K562 (cell line): Measurements from ENCODE around the gene ABHD16A. TPM values are rescaled to one million over a fixed set of nuclear protein-coding genes. Genes with fewer than 3 reads are reported as not detected.

ENCODE experiments used
- ELF4 ChIP-seq: fragments of 450-650 bp; formaldehyde crosslinking; IDR thresholded peaks from 2 replicates; pipeline ENCODE4 v1.4.0; 2022; ENCODE audit warnings: missing genetic modification characterization
- FOXK2 ChIP-seq, 2 experiments: fragments of 450-650 bp; IDR thresholded peaks in 1 of 2; conservative IDR thresholded peaks in 1 of 2; 2 replicates each; pipeline ENCODE4 v1.6.1; 2016; ENCODE audit warnings: low read depth in 2 of 2, mild to moderate bottlenecking in 1 of 2
- HEY1 ChIP-seq: fragments of 250-450 bp; sonication (Bioruptor Pico); IDR thresholded peaks from 2 replicates; pipeline ENCODE4 v1.5.0; 2020; ENCODE audit warnings: mild to moderate bottlenecking, moderate library complexity, borderline replicate concordance
- MAFF ChIP-seq: IDR thresholded peaks from 2 replicates; pipeline ENCODE4 v1.6.1; 2012; ENCODE audit warnings: low read length, improper control_type of control experiment
- MYC ChIP-seq, 2 experiments: fragments of 250-450 bp in 1 of 2; sonication (Bioruptor Pico) in 1 of 2; IDR thresholded peaks; 2 replicates each; pipeline versions ENCODE4 v1.5.1 to v1.6.1; 2012 to 2021; ENCODE audit warnings: low read depth in 2 of 2, borderline replicate concordance in 1 of 2, improper control_type of control experiment in 1 of 2, low read length in 1 of 2, mild to moderate bottlenecking in 1 of 2, moderate library complexity in 1 of 2
- NR3C1 ChIP-seq: sonication (generic); formaldehyde crosslinking; IDR thresholded peaks from 2 replicates; pipeline ENCODE4 v1.8.1; 2022; ENCODE audit warnings: missing genetic modification reagents
- SMARCA4 ChIP-seq: fragments of 450-650 bp; IDR thresholded peaks from 2 replicates; pipeline ENCODE4 v1.6.1; 2016
- ZNF165 ChIP-seq: fragments of 250-450 bp; sonication (Bioruptor Pico); IDR thresholded peaks from 2 replicates; pipeline ENCODE4 v1.4.0; 2020; ENCODE audit warnings: borderline replicate concordance
- ZNF668 ChIP-seq: fragments of 250-450 bp; sonication (Bioruptor Pico); IDR thresholded peaks from 2 replicates; pipeline ENCODE4 v1.8.0; 2022; ENCODE audit warnings: mild to moderate bottlenecking, inconsistent platforms
- ZSCAN29 ChIP-seq: fragments of 450-650 bp; IDR thresholded peaks from 2 replicates; pipeline ENCODE4 v1.6.1; 2017
- polyA plus RNA-seq, 8 experiments: library from polyadenylated mRNA; depleted of rRNA in 4 of 8; stranded (reverse) in 5 of 8; unstranded in 3 of 8; fragments of >200 nt; fragmentation: Nextera tagmentation in 2 of 8; fragmentation: Illumina TruSeq in 1 of 8; extraction: Ambion mirVana in 2 of 8; extraction: Trizol in 1 of 8; gene quantifications; 2 replicates each; pipeline versions ENCODE4 v1.2.1 to v1.2.3, GENCODE V29; 2011 to 2014; ENCODE audit warnings: inconsistent platforms in 1 of 8, missing spikeins in 1 of 8
- total RNA-seq, 7 experiments: library from RNA; depleted of rRNA in 6 of 7; stranded (reverse); fragments of >200 nt in 6 of 7; fragmentation: Illumina TruSeq in 2 of 7; extraction: Trizol in 2 of 7; gene quantifications; 2 replicates each; pipeline versions ENCODE4 v1.2.1 to v1.2.3, GENCODE V29; 2011 to 2021; ENCODE audit warnings: low replicate concordance in 1 of 7
- TF ChIP-seq, protein P1 (sequence below), 2 experiments: fragments of 450-650 bp; formaldehyde crosslinking in 1 of 2; IDR thresholded peaks; 2 replicates each; pipeline versions ENCODE4 v1.4.0 to v1.6.1; 2014 to 2020; ENCODE audit warnings: mild to moderate bottlenecking in 2 of 2, borderline replicate concordance in 1 of 2, low read depth in 1 of 2
- TF ChIP-seq, protein P2 (sequence below), 3 experiments: IDR thresholded peaks in 2 of 3; conservative IDR thresholded peaks in 1 of 3; 2 replicates each; pipeline ENCODE4 v1.5.1; 2011 to 2012; ENCODE audit warnings: low read length in 3 of 3, mild to moderate bottlenecking in 3 of 3, control low read depth in 2 of 3, improper control_type of control experiment in 1 of 3, inconsistent platforms in 1 of 3, low read depth in 1 of 3, mixed read lengths in 1 of 3, moderate library complexity in 1 of 3; ENCODE audit not compliant: insufficient read depth in 2 of 3
- TF ChIP-seq, protein P3 (sequence below): fragments of 200-800 bp; sonication (Bioruptor generic); IDR thresholded peaks from 2 replicates; pipeline ENCODE4 v1.6.1; 2017; ENCODE audit warnings: missing genetic modification characterization, missing compliant biosample characterization
- TF ChIP-seq, protein P4 (sequence below): fragments of 450-650 bp; IDR thresholded peaks from 2 replicates; pipeline ENCODE4 v1.6.1; 2017; ENCODE audit warnings: mild to moderate bottlenecking, moderate library complexity

ABHD16A gene
- total and polyA plus RNA-seq, 9 of the 15 experiments (the other 6 are each of a cell fraction or from before 2014, with no cell fraction given) = 25.8 to 120 (median 81.6) TPM

DNA sequence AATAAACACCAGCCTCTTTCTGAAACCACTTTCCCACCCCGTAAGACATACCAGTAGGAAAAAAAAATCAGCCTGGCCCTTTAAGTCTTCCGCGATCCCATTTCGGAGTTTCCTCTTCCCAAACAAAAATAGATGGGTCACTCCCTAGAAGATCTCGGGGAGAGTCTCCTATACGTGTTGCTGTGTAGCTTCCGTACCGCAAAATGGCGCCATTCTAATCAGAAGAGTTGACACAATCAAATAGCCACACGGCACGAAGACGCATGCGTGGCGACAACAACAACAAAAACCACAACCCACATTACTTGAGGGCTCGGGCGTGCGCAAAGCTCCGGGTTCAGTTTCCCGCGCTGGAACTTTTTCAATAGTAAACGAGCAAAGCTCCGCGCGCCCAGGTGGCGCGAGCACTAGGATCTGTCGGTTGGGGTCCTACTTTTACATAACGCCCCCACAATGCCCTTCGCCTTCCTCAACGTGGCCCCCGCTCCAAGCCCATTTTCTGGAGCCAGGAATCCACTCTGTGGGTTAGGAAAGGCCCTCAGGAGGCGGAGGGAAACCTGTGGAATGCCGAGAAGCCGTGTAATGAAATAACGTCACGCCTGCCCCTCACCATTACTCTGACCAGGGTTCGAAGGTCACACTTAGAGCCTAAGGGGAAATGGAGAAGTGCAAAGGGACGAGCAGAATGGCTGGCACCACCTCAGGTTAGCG, 38.2 kb downstream of the ABHD16A start, which contains the start of gene GPANK1 (continued):
- TF ChIP-seq, protein P1, sequence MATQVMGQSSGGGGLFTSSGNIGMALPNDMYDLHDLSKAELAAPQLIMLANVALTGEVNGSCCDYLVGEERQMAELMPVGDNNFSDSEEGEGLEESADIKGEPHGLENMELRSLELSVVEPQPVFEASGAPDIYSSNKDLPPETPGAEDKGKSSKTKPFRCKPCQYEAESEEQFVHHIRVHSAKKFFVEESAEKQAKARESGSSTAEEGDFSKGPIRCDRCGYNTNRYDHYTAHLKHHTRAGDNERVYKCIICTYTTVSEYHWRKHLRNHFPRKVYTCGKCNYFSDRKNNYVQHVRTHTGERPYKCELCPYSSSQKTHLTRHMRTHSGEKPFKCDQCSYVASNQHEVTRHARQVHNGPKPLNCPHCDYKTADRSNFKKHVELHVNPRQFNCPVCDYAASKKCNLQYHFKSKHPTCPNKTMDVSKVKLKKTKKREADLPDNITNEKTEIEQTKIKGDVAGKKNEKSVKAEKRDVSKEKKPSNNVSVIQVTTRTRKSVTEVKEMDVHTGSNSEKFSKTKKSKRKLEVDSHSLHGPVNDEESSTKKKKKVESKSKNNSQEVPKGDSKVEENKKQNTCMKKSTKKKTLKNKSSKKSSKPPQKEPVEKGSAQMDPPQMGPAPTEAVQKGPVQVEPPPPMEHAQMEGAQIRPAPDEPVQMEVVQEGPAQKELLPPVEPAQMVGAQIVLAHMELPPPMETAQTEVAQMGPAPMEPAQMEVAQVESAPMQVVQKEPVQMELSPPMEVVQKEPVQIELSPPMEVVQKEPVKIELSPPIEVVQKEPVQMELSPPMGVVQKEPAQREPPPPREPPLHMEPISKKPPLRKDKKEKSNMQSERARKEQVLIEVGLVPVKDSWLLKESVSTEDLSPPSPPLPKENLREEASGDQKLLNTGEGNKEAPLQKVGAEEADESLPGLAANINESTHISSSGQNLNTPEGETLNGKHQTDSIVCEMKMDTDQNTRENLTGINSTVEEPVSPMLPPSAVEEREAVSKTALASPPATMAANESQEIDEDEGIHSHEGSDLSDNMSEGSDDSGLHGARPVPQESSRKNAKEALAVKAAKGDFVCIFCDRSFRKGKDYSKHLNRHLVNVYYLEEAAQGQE (IDR thresholded peaks at IDR 0.05; ENCODE audit: borderline replicate concordance) = no peak
- TF ChIP-seq, protein P1 (CRISPR knock-in tag; IDR thresholded peaks at IDR 0.05; ENCODE audit: low read depth) = no peak
- peak; percentile 94 for TF ChIP-seq MYC (IDR thresholded peaks at IDR 0.05; ENCODE audit: low read depth, low read length)
- TF ChIP-seq MYC (CRISPR knock-in tag; IDR thresholded peaks at IDR 0.05; ENCODE audit: borderline replicate concordance, low read depth) = peak; percentile 53; the same call in 1 of the 2 replicates
- TF ChIP-seq, protein P2, sequence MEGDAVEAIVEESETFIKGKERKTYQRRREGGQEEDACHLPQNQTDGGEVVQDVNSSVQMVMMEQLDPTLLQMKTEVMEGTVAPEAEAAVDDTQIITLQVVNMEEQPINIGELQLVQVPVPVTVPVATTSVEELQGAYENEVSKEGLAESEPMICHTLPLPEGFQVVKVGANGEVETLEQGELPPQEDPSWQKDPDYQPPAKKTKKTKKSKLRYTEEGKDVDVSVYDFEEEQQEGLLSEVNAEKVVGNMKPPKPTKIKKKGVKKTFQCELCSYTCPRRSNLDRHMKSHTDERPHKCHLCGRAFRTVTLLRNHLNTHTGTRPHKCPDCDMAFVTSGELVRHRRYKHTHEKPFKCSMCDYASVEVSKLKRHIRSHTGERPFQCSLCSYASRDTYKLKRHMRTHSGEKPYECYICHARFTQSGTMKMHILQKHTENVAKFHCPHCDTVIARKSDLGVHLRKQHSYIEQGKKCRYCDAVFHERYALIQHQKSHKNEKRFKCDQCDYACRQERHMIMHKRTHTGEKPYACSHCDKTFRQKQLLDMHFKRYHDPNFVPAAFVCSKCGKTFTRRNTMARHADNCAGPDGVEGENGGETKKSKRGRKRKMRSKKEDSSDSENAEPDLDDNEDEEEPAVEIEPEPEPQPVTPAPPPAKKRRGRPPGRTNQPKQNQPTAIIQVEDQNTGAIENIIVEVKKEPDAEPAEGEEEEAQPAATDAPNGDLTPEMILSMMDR (IDR thresholded peaks at IDR 0.05 in 2 of 3, conservative IDR thresholded peaks at IDR 0.05 in 1 of 3; ENCODE audit: insufficient read depth in 2 of 3, low read depth in 1 of 3, low read length in 3 of 3) = peak in 1 of 3 experiments; percentile 19; a peak in 1 of 6 replicates
- TF ChIP-seq, protein P3, sequence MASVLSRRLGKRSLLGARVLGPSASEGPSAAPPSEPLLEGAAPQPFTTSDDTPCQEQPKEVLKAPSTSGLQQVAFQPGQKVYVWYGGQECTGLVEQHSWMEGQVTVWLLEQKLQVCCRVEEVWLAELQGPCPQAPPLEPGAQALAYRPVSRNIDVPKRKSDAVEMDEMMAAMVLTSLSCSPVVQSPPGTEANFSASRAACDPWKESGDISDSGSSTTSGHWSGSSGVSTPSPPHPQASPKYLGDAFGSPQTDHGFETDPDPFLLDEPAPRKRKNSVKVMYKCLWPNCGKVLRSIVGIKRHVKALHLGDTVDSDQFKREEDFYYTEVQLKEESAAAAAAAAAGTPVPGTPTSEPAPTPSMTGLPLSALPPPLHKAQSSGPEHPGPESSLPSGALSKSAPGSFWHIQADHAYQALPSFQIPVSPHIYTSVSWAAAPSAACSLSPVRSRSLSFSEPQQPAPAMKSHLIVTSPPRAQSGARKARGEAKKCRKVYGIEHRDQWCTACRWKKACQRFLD (CRISPR knock-in tag) = no peak
- TF ChIP-seq, protein P4, sequence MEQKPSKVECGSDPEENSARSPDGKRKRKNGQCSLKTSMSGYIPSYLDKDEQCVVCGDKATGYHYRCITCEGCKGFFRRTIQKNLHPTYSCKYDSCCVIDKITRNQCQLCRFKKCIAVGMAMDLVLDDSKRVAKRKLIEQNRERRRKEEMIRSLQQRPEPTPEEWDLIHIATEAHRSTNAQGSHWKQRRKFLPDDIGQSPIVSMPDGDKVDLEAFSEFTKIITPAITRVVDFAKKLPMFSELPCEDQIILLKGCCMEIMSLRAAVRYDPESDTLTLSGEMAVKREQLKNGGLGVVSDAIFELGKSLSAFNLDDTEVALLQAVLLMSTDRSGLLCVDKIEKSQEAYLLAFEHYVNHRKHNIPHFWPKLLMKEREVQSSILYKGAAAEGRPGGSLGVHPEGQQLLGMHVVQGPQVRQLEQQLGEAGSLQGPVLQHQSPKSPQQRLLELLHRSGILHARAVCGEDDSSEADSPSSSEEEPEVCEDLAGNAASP = no peak
- no peak for TF ChIP-seq HEY1 (CRISPR knock-in tag)
- peak; percentile 98 to 99 for TF ChIP-seq FOXK2 (conservative IDR thresholded peaks at IDR 0.05 in 1 of 2, IDR thresholded peaks at IDR 0.05 in 1 of 2; ENCODE audit: low read depth in 2 of 2)
- peak; percentile 72; the same call in 1 of the 2 replicates for TF ChIP-seq ELF4 (CRISPR knock-in tag)
- peak; percentile 83; the same call in 1 of the 2 replicates for TF ChIP-seq ZNF668 (CRISPR knock-in tag)
- no peak for TF ChIP-seq ZSCAN29
- no peak; the same call in 1 of the 2 replicates for TF ChIP-seq MAFF
- no peak for TF ChIP-seq NR3C1 (CRISPR knock-in tag)
- TF ChIP-seq ZNF165 (CRISPR knock-in tag) = no peak
- no peak; the same call in 1 of the 2 replicates for TF ChIP-seq SMARCA4
